B cell (primary cell): Measurements from ENCODE around the gene PCBP3. TPM values are rescaled to one million over a fixed set of nuclear protein-coding genes. Genes with fewer than 3 reads are reported as not detected.

Source experiments
- ATAC-seq: fragments of 200-7000 bp; cut with Tn5 transposase; one replicate; pipeline ENCODE4 v1.10.0; 2021; ENCODE audit warnings: low read depth, mild to moderate bottlenecking, moderate number of reproducible peaks, moderate library complexity
- CTCF ChIA-PET: fragments of 350-600 bp; sonication (Branson Sonifier 250); formaldehyde crosslinking; loops from one replicate; lab custom pipeline; 2021; ENCODE audit warnings: antibody characterized with exemption, inconsistent platforms; lab: Charles Lee
- POLR2A ChIA-PET: fragments of 350-600 bp; sonication (Branson Sonifier 250); formaldehyde crosslinking; loops from one replicate; lab custom pipeline; 2021; ENCODE audit warnings: antibody characterized with exemption; lab: Charles Lee
- DNase-seq: peaks from one replicate; pipeline ENCODE4 v3.0.0; 2013
- H2AFZ ChIP-seq: 2 replicates; pipeline ENCODE4 v1.6.1; 2012; ENCODE audit warnings: mild to moderate bottlenecking, low read depth, low read length; ENCODE audit not compliant: insufficient read depth, poor library complexity, severe bottlenecking
- H3K27ac ChIP-seq, 2 donors: 1 replicate in 1 of 2; 2 replicates in 1 of 2; pipeline ENCODE4 v1.5.1; 2012 to 2013; ENCODE audit warnings: low read length in 2 of 2, mild to moderate bottlenecking in 2 of 2, moderate library complexity in 1 of 2
- H3K27me3 ChIP-seq, 4 experiments: fragments of 200-600 bp in 1 of 4; sonication (generic) in 1 of 4; replicated peaks in 1 of 4; 1 replicate in 2 of 4; 2 replicates in 2 of 4; pipeline versions ENCODE4 v1.6.1 to v1.7.0; 2013 to 2016; ENCODE audit warnings: low read length in 3 of 4, mild to moderate bottlenecking in 2 of 4, mixed read lengths in 1 of 4, moderate library complexity in 1 of 4; ENCODE audit not compliant: insufficient read depth in 4 of 4, control insufficient read depth in 3 of 4; ENCODE audit errors: control extremely low read depth in 1 of 4
- H3K36me3 ChIP-seq, 2 experiments: replicated peaks in 1 of 2; 1 replicate in 1 of 2; 2 replicates in 1 of 2; pipeline versions ENCODE4 v1.6.1 to v1.7.1; 2013; ENCODE audit warnings: low read length in 1 of 2; ENCODE audit not compliant: insufficient read depth in 2 of 2, control insufficient read depth in 1 of 2; ENCODE audit errors: control extremely low read depth in 1 of 2, extremely low read depth in 1 of 2
- H3K4me1 ChIP-seq, 2 donors: fragments of 200-600 bp in 1 of 2; sonication (generic) in 1 of 2; 1 replicate in 1 of 2; 2 replicates in 1 of 2; pipeline versions ENCODE4 v1.5.1 to v1.6.1; 2013 to 2017; ENCODE audit warnings: low read length in 2 of 2; ENCODE audit not compliant: control insufficient read depth in 2 of 2, insufficient read depth in 2 of 2
- H3K4me2 ChIP-seq: replicated peaks from 2 replicates; pipeline ENCODE3; 2012; ENCODE audit warnings: mild to moderate bottlenecking, low read depth, low read length; ENCODE audit not compliant: poor library complexity, severe bottlenecking
- H3K4me3 ChIP-seq, 5 experiments: fragments of 200-600 bp in 1 of 5; sonication (generic) in 1 of 5; 1 replicate in 3 of 5; 2 replicates in 2 of 5; pipeline versions ENCODE4 v1.5.1 to v1.7.0; 2011 to 2016; ENCODE audit warnings: low read length in 4 of 5, mild to moderate bottlenecking in 4 of 5, low read depth in 2 of 5, control low read depth in 1 of 5, moderate library complexity in 1 of 5; ENCODE audit not compliant: insufficient read depth in 1 of 5; ENCODE audit errors: control extremely low read depth in 1 of 5, extremely low read depth in 1 of 5
- H3K79me2 ChIP-seq: fragments of 200-600 bp; sonication (generic); one replicate; pipeline ENCODE4 v1.6.0; 2016; ENCODE audit warnings: low read length; ENCODE audit not compliant: control insufficient read depth, insufficient read depth
- H3K9ac ChIP-seq: fragments of 200-600 bp; sonication (generic); 2 replicates; pipeline ENCODE4 v1.6.1; 2017; ENCODE audit warnings: mild to moderate bottlenecking, low read length, moderate library complexity
- H3K9me3 ChIP-seq, 3 donors: one replicate each; pipeline versions ENCODE4 v1.6.1 to v1.7.1; 2013; ENCODE audit warnings: low read length in 2 of 3; ENCODE audit not compliant: control insufficient read depth in 2 of 3, insufficient read depth in 1 of 3; ENCODE audit errors: control extremely low read depth in 1 of 3
- H4K20me1 ChIP-seq: 2 replicates; pipeline ENCODE4 v1.6.0; 2012; ENCODE audit warnings: mild to moderate bottlenecking, low read length; ENCODE audit not compliant: insufficient read depth, control insufficient read depth, poor library complexity, severe bottlenecking
- H3K27ac Mint-ChIP-seq: one replicate; pipeline ENCODE4 v1.8.0; 2021; ENCODE audit warnings: mixed read lengths
- H3K27me3 Mint-ChIP-seq: one replicate; pipeline ENCODE4 v1.8.0; 2021; ENCODE audit warnings: mixed read lengths
- H3K4me1 Mint-ChIP-seq: one replicate; pipeline ENCODE4 v1.8.0; 2021; ENCODE audit warnings: mixed read lengths
- H3K4me3 Mint-ChIP-seq: one replicate; pipeline ENCODE4 v1.8.0; 2021; ENCODE audit warnings: mixed read lengths
- H3K9me3 Mint-ChIP-seq: one replicate; pipeline ENCODE4 v1.8.0; 2022; ENCODE audit warnings: mixed read lengths; ENCODE audit not compliant: insufficient read depth
- CTCF ChIP-seq: fragments of 200-600 bp; IDR thresholded peaks from one replicate; pipeline ENCODE4 v1.8.0; 2022; ENCODE audit warnings: antibody characterized with exemption, mild to moderate bottlenecking
- EZH2 ChIP-seq: IDR thresholded peaks from 2 replicates; pipeline ENCODE4 v1.6.1; 2012; ENCODE audit warnings: borderline replicate concordance, low read depth, mild to moderate bottlenecking, moderate library complexity, low read length; ENCODE audit not compliant: insufficient read depth, poor library complexity, severe bottlenecking
- WGBS: methylation state at CpG from one replicate; pipeline ENCODE4 v1.1.5; 2013; ENCODE audit warnings: missing lambda C conversion rate; ENCODE audit not compliant: insufficient coverage; 5-methylcytosine and 5-hydroxymethylcytosine counted together
- intact Hi-C: fragments of 100-400 bp; cut with micrococcal nuclease; formaldehyde crosslinking; loops from one replicate; pipeline ENCODE4 v1.10.0; 2022
- polyA plus RNA-seq: library from polyadenylated mRNA; depleted of rRNA; stranded (reverse); fragments of >200 nt; gene quantifications from 2 replicates; pipeline ENCODE4 v1.2.3, GENCODE V29; 2012
- total RNA-seq, 2 donors: library from RNA; stranded (reverse); fragments of 120-200 nt in 1 of 2; gene quantifications; 1 replicate in 1 of 2; 2 replicates in 1 of 2; pipeline versions ENCODE4 v1.2.3 to v1.2.4, GENCODE V29; 2013 to 2022

Gene PCBP3
- total and polyA plus RNA-seq, 2 donors (not counting 1 experiment from before 2014, with no cell fraction given): 0.45 to 2.7 TPM

GRCh38 chr21:45865106-45865835 lies 221.7 kb downstream of the PCBP3 start:
- CTCF ChIA-PET: interaction anchor here (0.6 kb wide), 1 partner anchor 775 kb away, joined by 4 read pairs; no protein-coding TSS in a partner anchor
- TF ChIP-seq CTCF (no peak), EZH2 (no peak)
- no peaks in the 10 kb centered on the region for H3K36me3 ChIP-seq
- no peaks in the 10 kb centered on the region for H3K9me3 ChIP-seq
- H3K27me3 Mint-ChIP-seq: peaks cover 4% of the 10 kb centered on the region
- H3K4me1 ChIP-seq: peaks cover 0 to 6% of the 10 kb centered on the region in 2 donors
- H3K9ac ChIP-seq: no peak overlapping the region
- 95% methylated on average over 26 of the region's 27 CpGs for WGBS
- H3K79me2 ChIP-seq: no peaks in the 10 kb centered on the region
- no peak overlapping the region for H3K4me2 ChIP-seq
- H3K4me3 ChIP-seq: no peak overlapping the region
- H3K27ac Mint-ChIP-seq: no peak overlapping the region
- H3K27ac ChIP-seq: no peak overlapping the region
- DNase-seq (no peak), ATAC-seq (no peak)
- H3K4me1 Mint-ChIP-seq: peaks cover 3% of the 10 kb centered on the region
- no peaks in the 10 kb centered on the region for H3K27me3 ChIP-seq
- intact Hi-C loops: no loop called here
- H3K9me3 Mint-ChIP-seq: no peaks in the 10 kb centered on the region
- no peak overlapping the region for H2AFZ ChIP-seq
- H4K20me1 ChIP-seq: no peaks in the 10 kb centered on the region
- POLR2A ChIA-PET: no interaction called here
- no peak overlapping the region for H3K4me3 Mint-ChIP-seq

DNA sequence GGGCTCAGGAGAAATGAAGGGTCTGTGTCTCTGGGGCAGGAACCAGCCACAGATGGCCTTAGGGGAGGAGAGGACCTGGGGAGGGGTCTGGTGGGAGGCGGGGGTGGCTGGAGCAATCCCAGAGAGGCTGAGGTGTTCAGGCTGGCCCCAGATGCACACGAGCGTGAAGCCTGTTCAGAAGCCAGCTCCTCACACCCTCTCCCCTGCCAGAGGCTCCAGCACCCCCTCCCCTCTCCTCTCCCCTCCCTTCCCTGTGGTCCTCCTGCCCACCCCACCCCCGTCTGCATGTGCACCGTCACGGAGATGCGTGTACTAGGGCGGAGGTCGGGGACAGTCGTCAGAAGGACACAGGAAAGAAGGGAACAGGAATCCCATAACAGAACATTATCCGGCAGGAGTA lies 223.0 kb downstream of the PCBP3 start:
- POLR2A ChIA-PET: no interaction called here
- WGBS: 91% methylated on average over 10 of the region's 11 CpGs
- no peak for DNase-seq
- no peaks in the 10 kb centered on the region for H4K20me1 ChIP-seq
- H3K4me3 Mint-ChIP-seq: no peak overlapping the region
- H3K9me3 ChIP-seq: peaks cover 0 to 2% (median 0%) of the 10 kb centered on the region in 3 donors
- intact Hi-C loops: no loop called here
- no peak overlapping the region for H3K4me3 ChIP-seq
- no peak overlapping the region for H3K27ac Mint-ChIP-seq
- no peak overlapping the region for H2AFZ ChIP-seq
- no peak overlapping the region for H3K9ac ChIP-seq
- H3K79me2 ChIP-seq: no peaks in the 10 kb centered on the region
- H3K4me1 ChIP-seq: peaks cover 0 to 9% of the 10 kb centered on the region in 2 donors
- peaks cover 7% of the 10 kb centered on the region for H3K4me1 Mint-ChIP-seq
- H3K36me3 ChIP-seq: no peaks in the 10 kb centered on the region
- ATAC-seq: no peak
- no peak overlapping the region for H3K27ac ChIP-seq
- H3K4me2 ChIP-seq: no peak overlapping the region
- peaks cover 4% of the 10 kb centered on the region for H3K27me3 Mint-ChIP-seq
- H3K27me3 ChIP-seq: no peaks in the 10 kb centered on the region
- CTCF ChIA-PET: no interaction called here
- no peak for TF ChIP-seq CTCF
- no peak for TF ChIP-seq EZH2
- no peaks in the 10 kb centered on the region for H3K9me3 Mint-ChIP-seq
